Ammon's horn (tissue), 1 donor: ENCODE measurements around the gene POLR2L.

Experiments
- DNase-seq: peaks from one replicate; pipeline ENCODE4 v3.0.0-alpha.2; 2016; ENCODE audit warnings: low spot score

POLR2L gene

DNA sequence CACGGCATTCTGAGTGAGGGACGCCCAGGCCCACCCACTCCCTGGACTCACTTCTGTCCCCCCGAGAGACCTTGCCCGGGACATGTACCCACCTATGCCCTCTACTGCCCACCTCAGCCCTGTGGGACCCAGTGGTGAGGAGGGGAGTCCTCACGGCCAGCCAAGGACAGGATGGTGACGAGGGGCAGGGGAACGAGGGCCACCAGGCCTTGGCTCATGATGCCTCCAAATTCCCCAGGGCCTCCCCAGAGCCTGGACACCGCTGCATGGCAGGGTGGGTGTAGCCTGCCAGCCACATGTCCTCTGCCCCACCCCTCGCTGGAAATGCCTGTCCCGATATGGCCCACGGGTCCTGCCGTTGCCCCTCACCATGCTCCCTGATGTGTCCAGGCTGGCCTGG lies 26.5 kb upstream of the POLR2L start:
- DNase-seq: no peak

DNA sequence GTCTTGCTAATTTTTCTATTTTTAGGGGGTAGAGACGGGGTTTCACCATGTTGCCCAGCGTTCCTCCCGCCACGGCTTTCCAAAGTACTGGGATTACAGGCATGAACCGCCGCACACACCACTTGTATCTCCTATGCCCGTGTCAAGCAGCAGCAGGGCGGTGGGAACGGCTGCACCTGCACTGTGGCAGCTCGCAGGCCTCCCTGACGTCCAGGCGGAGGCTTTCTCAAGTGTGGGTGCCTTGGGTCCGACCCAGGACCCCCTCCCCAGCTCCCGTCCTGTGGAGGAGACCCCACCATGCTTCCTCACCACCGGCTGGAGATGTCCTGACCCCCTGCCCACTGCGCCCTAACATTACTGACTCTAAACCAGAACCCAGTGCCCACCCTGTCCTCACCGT lies 26.1 kb upstream of the POLR2L start:
- no peak for DNase-seq

DNA sequence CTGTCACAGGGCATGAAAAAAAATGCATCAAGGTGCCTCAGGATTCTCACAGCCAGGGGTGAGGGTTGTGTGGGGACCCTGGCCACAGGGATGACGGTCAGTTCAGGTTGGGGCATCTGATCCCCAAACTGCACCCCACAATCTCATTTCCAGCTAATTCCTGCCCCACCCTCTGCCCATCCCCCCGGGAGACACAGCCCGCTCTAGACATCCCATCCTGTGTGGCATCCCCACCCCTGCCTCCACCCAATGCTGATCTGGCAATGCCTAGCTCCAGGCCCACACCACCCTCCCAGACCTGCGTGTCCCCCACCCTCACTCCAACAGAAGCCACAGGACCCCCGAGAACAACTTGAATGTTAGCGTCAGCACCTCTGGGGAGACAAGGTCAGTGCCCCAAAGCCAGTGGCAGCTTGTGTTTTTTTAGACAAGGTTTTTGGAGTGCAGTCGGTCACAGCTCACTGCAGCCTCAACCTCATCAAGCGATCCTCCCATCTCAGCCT lies 25.6 kb upstream of the POLR2L start:
- no peak for DNase-seq

DNA sequence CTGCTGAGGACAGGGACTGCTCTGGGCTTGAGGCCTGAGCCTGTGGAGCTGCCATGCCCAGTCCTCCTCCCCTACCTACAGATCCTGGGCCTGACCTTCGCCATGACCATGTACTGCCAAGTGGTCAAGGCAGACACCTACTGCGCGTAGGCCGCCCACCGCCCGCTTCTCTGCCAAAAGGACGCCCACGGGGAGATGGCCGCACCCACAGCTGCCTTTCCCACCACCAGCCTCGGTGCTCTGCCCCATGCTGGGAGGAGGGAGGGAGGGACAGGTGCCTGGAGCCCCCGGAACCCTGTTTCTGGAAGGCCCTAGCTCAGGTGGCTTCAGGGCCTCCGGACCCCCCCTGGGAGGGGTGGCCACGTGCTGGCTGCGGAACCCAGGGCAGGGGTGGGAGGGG lies 24.2 kb upstream of the POLR2L start:
- DNase-seq: no peak

DNA sequence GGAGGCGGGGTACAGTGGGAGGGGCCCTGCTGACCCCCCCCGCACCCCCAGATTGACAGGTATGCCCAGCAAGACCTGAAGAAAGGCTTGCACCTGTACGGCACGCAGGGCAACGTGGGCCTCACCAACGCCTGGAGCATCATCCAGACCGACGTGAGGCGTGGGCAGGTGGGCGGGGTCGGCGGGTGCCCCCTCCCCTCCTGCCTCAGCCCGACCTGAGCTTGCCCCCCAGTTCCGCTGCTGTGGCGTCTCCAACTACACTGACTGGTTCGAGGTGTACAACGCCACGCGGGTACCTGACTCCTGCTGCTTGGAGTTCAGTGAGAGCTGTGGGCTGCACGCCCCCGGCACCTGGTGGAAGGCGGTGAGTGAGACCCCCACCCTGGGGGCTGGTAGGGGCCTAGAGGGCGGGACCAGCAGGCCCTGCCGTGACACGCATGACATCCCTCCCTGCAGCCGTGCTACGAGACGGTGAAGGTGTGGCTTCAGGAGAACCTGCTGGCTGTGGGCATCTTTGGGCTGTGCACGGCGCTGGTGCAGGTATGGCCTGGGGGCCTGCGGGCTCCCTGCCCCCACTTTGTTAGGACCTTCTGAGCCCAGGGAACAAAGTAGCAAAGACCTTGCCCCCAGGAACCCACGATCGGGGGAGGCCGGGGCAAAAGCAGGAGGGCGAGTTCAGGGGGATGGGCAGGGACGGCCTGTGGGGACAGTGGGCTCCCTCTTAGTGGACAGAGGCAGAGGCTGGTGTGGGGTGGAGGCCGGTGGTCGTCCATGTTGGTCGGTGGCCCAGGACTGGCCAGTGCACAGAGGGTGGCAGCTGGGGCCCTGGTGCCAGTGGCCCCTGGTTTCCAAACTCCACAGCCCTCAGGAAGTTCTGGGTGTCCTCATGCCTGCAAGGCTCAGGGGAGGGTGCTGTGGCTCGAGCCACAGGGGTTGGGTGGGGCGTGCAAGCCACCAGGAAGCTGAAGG lies 23.4 kb upstream of the POLR2L start:
- no peak for DNase-seq

DNA sequence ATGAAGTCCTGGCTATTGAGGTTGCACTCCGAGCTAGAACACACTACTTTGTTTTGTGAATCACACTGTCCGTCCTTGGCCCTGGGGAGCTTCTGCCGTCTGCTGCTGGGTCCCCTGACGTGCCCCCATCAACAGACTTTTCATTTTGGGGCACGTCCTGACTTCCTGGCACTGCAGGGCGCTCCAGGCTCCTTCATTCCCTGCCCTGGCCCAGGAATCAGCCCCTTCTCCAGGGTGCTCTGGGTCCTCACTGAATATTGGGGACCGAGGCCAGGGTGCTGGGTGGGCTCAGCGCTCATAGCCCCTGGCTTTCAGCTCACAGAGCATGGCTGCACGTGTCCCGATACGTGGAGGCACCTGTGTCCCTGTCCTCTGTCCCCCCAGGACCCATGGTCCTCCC lies 22.6 kb upstream of the POLR2L start:
- DNase-seq: no peak

DNA sequence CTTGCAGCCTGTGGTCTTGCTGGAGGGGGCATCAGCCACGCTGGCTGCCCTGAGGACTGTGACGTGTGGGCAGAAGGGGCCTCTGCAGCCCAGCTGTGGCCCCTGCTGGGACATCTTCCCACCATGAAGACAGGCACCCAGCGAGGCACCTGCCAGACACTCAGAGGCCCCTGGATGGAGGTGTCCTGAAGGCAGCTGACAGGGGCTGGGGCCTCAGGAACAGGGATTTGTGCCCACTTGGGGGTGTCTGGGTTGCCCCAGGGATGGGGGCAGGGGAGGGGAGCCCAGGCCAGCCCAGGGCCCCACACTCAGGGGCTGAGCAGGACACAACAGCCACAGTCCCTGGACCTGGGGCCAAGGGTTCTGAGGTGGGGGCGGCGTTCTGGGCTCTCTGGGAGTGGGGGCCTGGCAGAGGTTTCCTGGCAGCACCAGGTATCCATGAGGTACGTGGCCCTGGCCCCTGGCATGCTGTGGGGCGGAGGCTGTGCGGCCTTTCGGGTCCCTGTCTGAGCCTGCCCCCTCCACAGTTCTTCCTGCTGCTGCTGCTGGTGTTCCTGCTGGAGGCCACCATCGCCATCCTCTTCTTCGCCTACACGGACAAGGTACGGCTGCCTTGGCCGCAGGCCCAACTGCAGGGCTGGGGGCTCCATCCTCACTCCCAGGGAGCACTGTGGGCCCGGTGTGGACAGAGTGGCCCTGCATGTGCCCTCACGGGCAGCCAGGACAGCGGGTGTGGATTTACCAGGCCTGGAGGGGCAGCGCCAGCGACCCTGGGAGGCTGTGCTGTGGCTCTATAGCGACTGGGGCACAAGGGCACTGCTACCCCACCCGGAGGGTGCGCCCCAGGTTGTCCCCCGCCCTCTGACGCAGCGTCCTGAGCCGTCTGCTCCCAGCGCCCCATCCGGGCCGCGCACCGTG lies 21.8 kb upstream of the POLR2L start:
- no peak for DNase-seq

DNA sequence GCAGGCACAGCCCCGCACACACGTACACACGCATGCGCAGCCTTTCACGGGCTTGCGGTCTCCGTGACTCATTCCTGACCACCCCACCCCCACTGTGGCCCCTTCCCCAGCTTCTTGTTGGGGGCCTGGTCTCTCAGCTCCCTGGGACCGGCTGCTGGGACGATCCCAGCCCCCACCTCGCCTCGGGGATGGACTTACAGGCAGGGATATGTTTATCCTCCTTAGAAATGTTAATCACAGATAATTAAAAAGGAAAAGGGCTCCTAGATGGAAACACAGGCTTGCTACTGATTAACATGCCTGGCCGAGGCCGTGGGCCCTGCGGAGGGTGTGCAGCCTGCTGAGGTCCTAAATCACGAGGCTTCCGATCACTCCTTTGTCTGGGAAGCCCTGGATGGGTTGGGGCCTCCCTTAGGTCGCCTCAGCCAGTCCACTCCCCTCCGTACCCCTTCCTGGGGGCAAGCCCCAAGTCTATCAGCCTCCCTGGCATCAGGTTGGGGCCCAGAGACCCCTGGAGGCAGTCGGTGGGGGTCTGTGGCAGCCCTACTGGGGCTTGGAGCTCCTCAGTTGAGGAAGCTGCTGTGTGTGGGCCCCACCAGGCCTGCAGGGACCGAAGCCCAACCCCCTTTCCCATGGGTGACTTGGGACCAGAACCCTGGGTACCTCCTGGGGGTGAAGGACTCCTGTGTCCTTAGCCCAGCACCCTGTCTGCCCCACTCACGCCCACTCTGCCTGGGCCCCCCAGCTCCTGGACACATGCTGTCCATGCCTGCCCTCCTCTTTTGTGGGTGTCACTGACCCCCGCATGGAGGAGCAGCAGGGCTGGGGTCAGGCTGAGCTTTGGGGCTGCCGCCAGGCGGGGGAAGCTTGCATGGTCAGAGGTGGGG lies 20.9 kb upstream of the POLR2L start:
- no peak for DNase-seq

DNA sequence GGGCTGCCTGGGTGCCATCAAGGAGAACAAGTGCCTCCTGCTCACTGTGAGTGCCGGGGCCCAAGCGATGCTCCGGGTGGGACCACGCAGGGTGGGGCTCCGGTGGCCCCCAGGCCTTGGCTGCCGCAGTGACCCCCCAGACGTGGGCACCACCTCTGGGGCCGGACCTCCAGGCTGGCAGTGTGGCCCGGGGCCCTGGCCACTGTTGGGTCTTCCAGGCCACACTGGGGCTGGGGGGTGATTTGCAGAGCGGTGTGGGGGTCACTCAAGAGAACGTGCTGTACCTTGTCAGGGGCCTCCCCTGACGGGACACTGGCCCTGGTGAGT lies 20.3 kb upstream of the POLR2L start:
- DNase-seq: no peak

DNA sequence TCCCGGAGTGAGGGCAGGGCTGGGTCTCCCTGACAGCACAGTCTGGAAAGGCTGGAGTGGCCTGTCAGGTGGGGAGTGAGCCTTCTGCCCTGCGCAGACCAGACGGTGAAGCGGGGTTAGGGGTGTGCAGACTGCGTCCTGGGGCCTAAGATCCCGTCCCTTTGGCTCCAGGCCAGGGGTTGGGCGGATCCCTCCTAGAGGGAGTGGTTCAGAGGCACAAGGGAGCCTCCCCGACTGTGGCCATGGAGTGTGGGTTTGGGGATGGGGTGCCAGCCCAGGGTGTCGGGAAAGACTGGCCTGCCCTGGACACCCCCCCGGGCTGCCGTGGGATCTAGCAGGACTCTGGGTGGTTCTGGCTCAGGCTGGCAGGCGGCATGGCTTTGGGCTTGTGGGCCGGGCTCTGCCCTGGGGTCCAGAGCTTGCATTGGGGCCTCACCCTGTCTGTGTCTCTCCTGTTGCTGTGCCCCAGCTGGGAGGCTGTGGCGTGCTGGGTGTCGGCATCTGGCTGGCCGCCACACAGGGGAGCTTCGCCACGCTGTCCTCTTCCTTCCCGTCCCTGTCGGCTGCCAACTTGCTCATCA lies 19.8 kb upstream of the POLR2L start:
- no peak for DNase-seq

DNA sequence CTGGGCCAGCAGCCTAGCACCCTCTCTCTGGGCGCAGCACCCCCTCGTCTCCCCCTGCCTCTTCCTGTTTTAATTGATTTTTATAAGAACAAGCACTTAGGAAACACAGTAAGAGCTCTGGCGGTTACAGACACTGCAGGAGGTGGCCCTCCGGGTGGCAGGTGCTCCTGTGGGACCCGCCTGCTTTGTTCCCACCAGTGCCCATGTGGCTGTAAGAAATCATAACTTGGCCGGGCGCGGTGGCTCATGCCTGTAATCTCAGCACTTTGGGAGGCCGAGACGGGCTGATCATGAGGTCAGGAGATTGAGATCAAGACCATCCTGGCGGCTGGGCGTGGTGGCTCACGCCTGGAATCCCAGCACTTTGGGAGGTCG lies 18.8 kb upstream of the POLR2L start:
- DNase-seq: no peak

DNA sequence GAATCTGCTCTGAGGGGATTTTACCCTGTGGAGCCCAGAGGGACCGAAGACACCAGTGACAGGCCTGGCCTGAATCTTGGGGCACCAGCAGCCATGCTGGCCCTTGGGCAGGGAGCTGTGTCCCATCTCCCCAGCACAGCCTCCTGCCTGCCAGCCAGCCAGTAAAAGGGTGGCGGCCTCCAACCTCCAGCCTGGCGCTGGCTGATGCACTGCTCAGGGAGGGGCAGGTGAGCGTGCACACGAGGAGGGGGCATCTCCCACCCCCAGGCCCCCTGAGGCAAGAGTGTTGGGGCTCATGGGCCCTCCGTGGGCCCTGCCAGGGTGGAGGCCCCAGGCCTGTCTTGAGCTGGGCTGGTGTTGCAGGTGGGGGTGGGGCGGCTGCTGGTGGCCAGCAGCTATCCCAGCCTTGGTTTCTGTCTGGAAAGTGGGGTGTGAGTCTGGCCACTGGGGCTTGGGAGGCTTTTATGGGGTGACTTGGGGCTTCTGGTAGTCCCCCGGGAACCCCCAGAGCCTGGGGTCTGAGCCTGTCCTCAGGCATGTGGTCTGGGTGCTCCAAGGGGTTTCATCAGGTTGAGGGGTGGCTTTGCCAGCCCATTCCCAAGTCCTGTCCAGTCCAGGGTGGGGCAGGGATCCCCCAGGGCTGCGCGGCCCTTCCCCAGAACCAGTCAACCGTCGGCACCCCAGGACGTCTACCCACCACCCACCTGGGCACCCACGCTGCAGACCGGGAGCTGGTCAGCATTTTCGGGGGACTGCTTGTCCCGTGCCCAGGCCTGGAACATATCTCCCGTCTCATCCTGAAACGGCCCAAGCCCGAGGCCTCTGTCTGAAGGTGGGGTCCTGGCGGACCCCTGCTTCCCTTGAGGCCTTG lies 18.1 kb upstream of the POLR2L start:
- no peak for DNase-seq

DNA sequence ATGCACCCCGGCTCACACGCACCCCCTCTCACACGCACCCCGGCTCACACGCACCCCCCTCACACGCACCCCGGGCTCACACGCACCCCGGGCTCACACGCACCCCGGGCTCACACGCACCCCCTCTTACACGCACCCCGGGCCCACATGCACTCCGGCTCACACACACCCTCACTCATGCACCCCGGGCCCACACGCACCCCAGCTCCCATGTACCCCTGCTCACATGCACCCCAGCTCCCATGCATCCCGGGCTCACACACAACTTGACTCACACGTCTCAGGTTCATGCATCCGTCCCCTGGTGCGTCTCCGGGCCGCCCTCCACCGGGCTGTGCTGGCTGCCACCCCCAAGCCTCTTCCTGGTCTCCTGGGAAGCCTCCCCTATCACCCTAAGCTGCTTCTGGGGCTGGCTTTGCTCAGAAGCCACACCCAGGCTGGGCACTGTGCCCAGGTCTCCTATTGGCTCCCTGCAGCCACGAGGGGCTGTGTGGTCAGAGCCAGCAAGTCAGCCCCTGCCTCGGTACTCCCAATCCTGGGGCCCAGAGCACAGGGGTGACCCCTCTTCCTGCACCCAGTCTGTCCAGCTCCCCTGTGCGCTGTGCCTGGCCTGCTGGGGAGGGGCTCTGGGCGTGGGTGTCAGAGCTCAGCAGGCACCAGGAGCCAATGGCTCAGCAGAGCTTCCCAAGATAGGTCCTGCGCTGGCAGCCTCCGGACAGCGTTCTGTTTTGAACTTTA lies 17.2 kb upstream of the POLR2L start:
- DNase-seq: peak; percentile 89

DNA sequence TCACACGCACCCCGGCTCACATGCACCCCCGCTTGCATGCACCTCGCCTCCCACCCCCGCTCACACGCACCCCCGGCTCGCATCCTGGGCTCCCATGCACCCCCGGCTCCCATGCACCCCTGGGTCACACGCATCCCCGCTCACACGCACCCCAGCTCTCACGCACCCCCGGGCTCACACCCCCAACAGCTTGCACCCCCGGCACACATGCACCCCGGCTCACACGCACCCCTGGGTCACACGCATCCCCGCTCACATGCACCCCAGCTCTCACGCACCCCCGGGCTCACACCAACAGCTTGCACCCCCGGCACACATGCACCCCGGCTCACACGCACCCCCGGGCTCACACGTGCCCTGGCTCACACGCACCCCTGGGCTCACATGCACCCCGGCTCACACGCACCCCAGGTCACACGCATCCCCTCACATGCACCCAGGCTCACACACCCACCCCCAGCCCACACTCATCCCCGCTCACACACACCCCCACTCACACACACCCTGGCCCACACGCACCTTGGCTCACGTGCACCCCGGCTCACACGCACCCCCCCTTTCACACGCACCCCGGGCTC lies 16.5 kb upstream of the POLR2L start:
- DNase-seq: no peak

DNA sequence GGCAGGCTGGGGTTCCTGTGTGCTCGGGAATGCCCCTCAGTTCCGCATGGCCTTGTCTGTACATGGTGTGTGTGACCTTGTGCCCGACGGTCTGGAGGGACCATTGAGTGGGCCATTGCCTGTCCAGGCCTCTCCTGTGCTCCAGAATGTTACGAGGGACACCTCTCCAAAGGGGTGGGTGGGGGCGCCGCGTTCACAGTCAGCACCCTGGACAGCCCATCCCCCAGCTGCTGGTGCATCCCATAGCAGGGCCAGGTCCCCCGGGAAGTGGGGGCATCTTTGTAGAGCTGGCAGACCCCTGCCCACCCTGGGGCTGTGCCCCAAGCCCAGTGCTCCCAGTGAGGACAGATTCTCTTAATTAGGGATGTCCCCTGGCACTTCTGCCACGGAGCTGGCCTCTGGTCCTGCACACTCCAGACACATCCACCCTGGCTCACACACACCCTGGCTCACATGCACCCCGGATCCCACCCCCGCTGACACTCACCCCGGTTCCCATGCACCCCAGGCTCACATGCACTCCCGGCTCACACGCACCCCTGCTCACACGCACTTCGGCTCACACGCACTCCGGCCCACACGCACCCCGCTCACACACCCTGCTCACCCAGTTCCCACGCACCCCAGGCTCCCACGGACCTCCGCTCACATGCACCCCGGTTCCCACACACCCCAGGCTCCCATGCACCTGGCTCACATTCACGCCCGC lies 15.9 kb upstream of the POLR2L start:
- DNase-seq: no peak

DNA sequence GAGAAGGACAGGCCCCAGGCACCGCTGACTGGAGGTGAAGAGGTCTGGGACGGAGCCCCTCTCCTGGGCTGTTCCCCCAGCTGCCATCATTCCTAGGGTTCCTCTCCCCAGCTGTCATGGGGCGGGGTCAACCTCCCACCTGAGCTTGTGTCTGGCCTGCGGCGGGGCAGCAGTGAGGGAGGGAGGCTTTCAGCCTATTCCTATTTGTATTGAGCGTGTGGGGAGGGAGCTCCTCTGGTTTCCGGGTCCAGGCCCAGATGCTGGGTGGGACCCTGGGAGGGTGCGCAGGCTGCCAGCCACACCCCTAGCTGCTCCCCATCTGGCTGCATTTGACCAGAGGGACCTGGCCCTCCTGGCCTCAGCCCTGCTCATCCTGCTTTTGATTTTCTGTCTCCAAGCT lies 14.1 kb upstream of the POLR2L start:
- DNase-seq: no peak

DNA sequence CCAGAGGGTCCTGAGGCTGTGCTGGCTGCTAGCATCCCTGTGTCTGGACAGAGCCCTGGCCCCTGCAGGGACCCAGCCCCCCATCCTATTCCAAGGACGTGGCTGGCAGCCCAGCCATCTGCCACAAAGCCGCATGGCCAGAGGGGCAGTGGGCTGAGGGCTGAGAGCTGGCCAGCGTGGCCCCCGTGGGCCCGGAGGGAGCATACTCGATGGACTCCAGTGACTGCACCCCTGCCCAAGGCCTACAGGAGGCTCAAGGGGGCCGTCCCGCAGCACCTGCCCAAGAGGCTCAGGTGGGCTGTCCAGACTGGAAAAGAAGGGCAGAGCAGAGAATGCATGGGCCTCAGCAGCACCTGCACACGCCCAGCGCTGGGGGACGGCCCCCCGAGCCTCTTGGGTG lies 13.5 kb upstream of the POLR2L start:
- DNase-seq: no peak

DNA sequence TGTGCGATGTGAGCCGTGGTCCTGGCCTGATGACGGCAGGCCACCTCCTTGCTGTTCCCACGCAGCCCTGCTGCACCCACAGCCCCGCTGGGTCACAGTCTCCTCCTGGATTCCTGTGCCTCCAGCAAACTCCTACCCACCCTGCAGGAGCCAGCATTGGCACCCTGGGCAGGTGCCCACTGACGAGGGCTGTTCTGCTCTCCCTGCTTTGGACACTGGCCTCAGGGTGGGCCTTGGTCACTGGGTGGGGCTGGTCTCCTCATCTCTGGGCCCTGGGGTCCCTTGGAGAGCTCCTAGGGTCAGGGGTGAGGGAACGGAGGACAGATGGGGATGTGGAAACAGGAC lies 13.0 kb upstream of the POLR2L start:
- DNase-seq: no peak
